Fibroblast of lung (primary cell): ENCODE results near the gene AGT. TPM values are rescaled to one million over a fixed set of nuclear protein-coding genes. Genes with fewer than 3 reads are reported as not detected.

ENCODE experiments used
- DNase-seq, 2 donors: peaks; one replicate each; pipeline versions ENCODE4 v3.0.0 to v3.0.0-alpha.2; 2010; ENCODE audit warnings: low read depth in 2 of 2
- H2AFZ ChIP-seq: 2 replicates; pipeline ENCODE4 v1.5.1; 2012; ENCODE audit warnings: low read length, control low read depth, inconsistent platforms
- H3K27ac ChIP-seq: 2 replicates; pipeline ENCODE4 v1.5.1; 2011; ENCODE audit warnings: low read length, control low read depth; ENCODE audit not compliant: insufficient read depth
- H3K27me3 ChIP-seq: 2 replicates; pipeline ENCODE4 v1.5.1; 2011; ENCODE audit warnings: mild to moderate bottlenecking, low read length; ENCODE audit not compliant: control insufficient read depth, insufficient read depth
- H3K36me3 ChIP-seq: 2 replicates; pipeline ENCODE4 v1.5.1; 2011; ENCODE audit warnings: low read length; ENCODE audit not compliant: control insufficient read depth, insufficient read depth
- H3K4me1 ChIP-seq: 2 replicates; pipeline ENCODE4 v1.5.1; 2011; ENCODE audit warnings: low read length; ENCODE audit not compliant: control insufficient read depth, insufficient read depth; ENCODE audit errors: extremely low read depth
- H3K4me2 ChIP-seq: 2 replicates; pipeline ENCODE4 v1.5.1; 2011; ENCODE audit warnings: low read length, control low read depth; ENCODE audit not compliant: insufficient read depth; ENCODE audit errors: extremely low read depth
- H3K4me3 ChIP-seq, 4 experiments: fragments of 200-600 bp in 1 of 4; sonication (generic) in 1 of 4; replicated peaks in 1 of 4; 2 replicates each; pipeline ENCODE4 v1.5.1; 2011 to 2016; ENCODE audit warnings: low read length in 4 of 4, low read depth in 3 of 4, mild to moderate bottlenecking in 3 of 4, control low read depth in 2 of 4, inconsistent platforms in 1 of 4, mixed read lengths in 1 of 4; ENCODE audit not compliant: insufficient read depth in 1 of 4; ENCODE audit errors: control extremely low read depth in 1 of 4
- H3K79me2 ChIP-seq: 2 replicates; pipeline ENCODE4 v1.5.1; 2012; ENCODE audit warnings: mild to moderate bottlenecking, low read length, inconsistent platforms; ENCODE audit not compliant: control insufficient read depth, insufficient read depth
- H3K9ac ChIP-seq: 2 replicates; pipeline ENCODE4 v1.5.1; 2011; ENCODE audit warnings: mild to moderate bottlenecking, low read length, control low read depth; ENCODE audit not compliant: insufficient read depth
- H3K9me3 ChIP-seq: 2 replicates; pipeline ENCODE4 v1.5.1; 2012; ENCODE audit warnings: low read depth, low read length; ENCODE audit not compliant: control insufficient read depth, insufficient read depth
- H4K20me1 ChIP-seq: 2 replicates; pipeline ENCODE4 v1.5.1; 2011; ENCODE audit warnings: low read length; ENCODE audit not compliant: control insufficient read depth, insufficient read depth; ENCODE audit errors: extremely low read depth
- CTCF ChIP-seq, 2 donors: IDR thresholded peaks in 1 of 2; conservative IDR thresholded peaks in 1 of 2; 1 replicate in 1 of 2; 2 replicates in 1 of 2; pipeline ENCODE4 v1.5.1; 2011 to 2012; ENCODE audit warnings: low read length in 2 of 2, control low read depth in 1 of 2, inconsistent platforms in 1 of 2, low read depth in 1 of 2, mild to moderate bottlenecking in 1 of 2
- EZH2 ChIP-seq: IDR thresholded peaks from 2 replicates; pipeline ENCODE4 v1.5.1; 2012; ENCODE audit warnings: low read length, control low read depth, mild to moderate bottlenecking; ENCODE audit errors: missing control alignments
- polyA plus RNA-seq, 2 donors: library from polyadenylated mRNA; depleted of rRNA in 1 of 2; stranded (reverse) in 1 of 2; unstranded in 1 of 2; fragments of >200 nt; gene quantifications; 2 replicates each; pipeline ENCODE4 v1.2.1, GENCODE V29; 2011 to 2012; ENCODE audit warnings: missing spikeins in 1 of 2
- total RNA-seq: library from RNA; depleted of rRNA; stranded (reverse); fragments of >200 nt; gene quantifications from 2 replicates; pipeline ENCODE4 v1.2.1, GENCODE V29; 2014

The AGT gene
- total and polyA plus RNA-seq, 2 donors (not counting 1 experiment from before 2014, with no cell fraction given): 3.7 to 10.6 TPM

DNA sequence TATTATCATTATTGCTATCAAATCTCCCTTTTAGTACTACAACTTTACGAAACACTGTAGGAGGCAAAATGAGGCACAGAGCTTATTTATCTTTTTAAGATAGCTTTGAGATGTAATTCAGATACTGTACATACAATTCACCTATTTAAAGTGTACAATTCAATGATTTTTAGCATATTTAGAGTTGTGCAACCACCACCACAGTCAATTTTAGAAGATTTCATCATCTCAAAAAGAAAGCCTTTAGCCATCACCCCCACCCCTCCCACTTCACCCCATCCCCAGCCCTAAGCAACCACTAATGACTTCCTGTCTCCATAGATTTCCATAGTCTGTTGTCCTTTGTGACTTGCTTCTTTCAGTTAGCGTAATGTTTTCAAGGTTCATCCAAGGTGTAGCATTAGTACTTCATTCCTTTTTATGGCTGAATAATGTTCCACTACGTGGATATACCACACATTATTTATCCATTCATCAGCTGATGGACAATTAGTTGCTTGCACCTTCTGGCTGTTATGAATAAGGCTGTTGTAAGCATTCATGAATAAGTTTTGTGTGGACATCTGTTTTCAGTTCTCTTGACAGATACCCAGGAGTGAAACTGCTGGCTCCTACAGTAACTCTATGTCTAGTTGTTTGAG is 23.8 kb upstream of the AGT start:
- TF ChIP-seq EZH2 (no peak), CTCF (conservative IDR thresholded peaks at IDR 0.05 in 1 of 2, IDR thresholded peaks at IDR 0.05 in 1 of 2; ENCODE audit: low read depth in 1 of 2, low read length in 2 of 2) (no peak)
- Histone ChIP-seq H3K27me3 (no peaks in the 10 kb centered on the region), H3K4me3 (no peak overlapping the region), H2AFZ (no peak overlapping the region), H3K36me3 (no peaks in the 10 kb centered on the region), H4K20me1 (no peaks in the 10 kb centered on the region), H3K9ac (no peak overlapping the region), H3K27ac (no peak overlapping the region), H3K4me2 (no peak overlapping the region), H3K79me2 (no peaks in the 10 kb centered on the region), H3K9me3 (no peaks in the 10 kb centered on the region), H3K4me1 (no peaks in the 10 kb centered on the region)
- no peak for DNase-seq

GRCh38 chr1:230735447-230735846 is 21.5 kb upstream of the AGT start:
- no peaks in the 10 kb centered on the region for H3K4me1 ChIP-seq
- H3K4me2 ChIP-seq: no peak overlapping the region
- no peaks in the 10 kb centered on the region for H3K79me2 ChIP-seq
- no peak for TF ChIP-seq EZH2
- TF ChIP-seq CTCF (conservative IDR thresholded peaks at IDR 0.05 in 1 of 2, IDR thresholded peaks at IDR 0.05 in 1 of 2; ENCODE audit: low read depth in 1 of 2, low read length in 2 of 2): no peak
- no peaks in the 10 kb centered on the region for H3K9me3 ChIP-seq
- H4K20me1 ChIP-seq: no peaks in the 10 kb centered on the region
- no peak for DNase-seq
- H3K9ac ChIP-seq: no peak overlapping the region
- H2AFZ ChIP-seq: no peak overlapping the region
- H3K36me3 ChIP-seq: no peaks in the 10 kb centered on the region
- no peaks in the 10 kb centered on the region for H3K27me3 ChIP-seq
- no peak overlapping the region for H3K27ac ChIP-seq
- H3K4me3 ChIP-seq: no peak overlapping the region

DNA sequence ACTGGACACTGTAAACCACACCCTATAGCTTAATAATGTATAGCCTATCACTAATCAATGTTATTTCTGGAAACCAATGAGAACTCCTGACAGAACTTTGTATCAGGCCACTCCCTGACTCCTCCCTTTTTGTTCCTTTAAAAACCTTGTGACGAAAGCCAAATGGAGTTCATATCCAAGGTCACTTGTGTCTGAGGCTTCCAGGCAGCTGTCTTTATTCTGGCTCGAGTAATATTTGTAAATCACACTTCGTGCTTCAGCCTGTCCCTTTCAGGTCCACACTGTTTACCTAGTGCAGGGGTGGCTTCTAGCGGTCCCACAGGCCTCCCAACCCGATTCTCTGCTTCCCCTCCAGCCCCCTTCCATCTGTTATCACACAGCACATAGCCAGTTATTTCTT is 17.1 kb upstream of the AGT start:
- H3K4me3 ChIP-seq: no peak overlapping the region
- no peaks in the 10 kb centered on the region for H4K20me1 ChIP-seq
- TF ChIP-seq CTCF (conservative IDR thresholded peaks at IDR 0.05 in 1 of 2, IDR thresholded peaks at IDR 0.05 in 1 of 2; ENCODE audit: low read depth in 1 of 2, low read length in 2 of 2): no peak
- no peak for TF ChIP-seq EZH2
- no peaks in the 10 kb centered on the region for H3K27me3 ChIP-seq
- H3K9me3 ChIP-seq: no peaks in the 10 kb centered on the region
- H2AFZ ChIP-seq: no peak overlapping the region
- no peaks in the 10 kb centered on the region for H3K36me3 ChIP-seq
- no peak overlapping the region for H3K9ac ChIP-seq
- no peaks in the 10 kb centered on the region for H3K79me2 ChIP-seq
- no peak overlapping the region for H3K27ac ChIP-seq
- no peak overlapping the region for H3K4me2 ChIP-seq
- H3K4me1 ChIP-seq: no peaks in the 10 kb centered on the region
- no peak for DNase-seq
